CD4-positive, alpha-beta T cell (primary cell): ENCODE data around the gene CCAR1. TPM values are rescaled to one million over a fixed set of nuclear protein-coding genes. Genes with fewer than 3 reads are reported as not detected.

Experiments used
- ATAC-seq: fragments of 200-7000 bp; cut with Tn5 transposase; one replicate; pipeline ENCODE4 v1.10.0; 2022; ENCODE audit warnings: mild to moderate bottlenecking; ENCODE audit not compliant: poor library complexity
- CTCF ChIA-PET: fragments of 350-600 bp; sonication (Branson Sonifier 250); formaldehyde crosslinking; loops from one replicate; lab custom pipeline; 2021; ENCODE audit warnings: antibody characterized with exemption, inconsistent platforms; lab: Charles Lee
- POLR2A ChIA-PET: fragments of 350-600 bp; sonication (Branson Sonifier 250); formaldehyde crosslinking; loops from one replicate; lab custom pipeline; 2021; ENCODE audit warnings: antibody characterized with exemption, inconsistent platforms; lab: Charles Lee
- DNase-seq, 14 experiments: peaks; one replicate each; pipeline ENCODE4 v3.0.0-alpha.2; 2013 to 2020; ENCODE audit warnings: mixed read lengths in 2 of 14
- H3K27ac ChIP-seq, 2 donors: one replicate each; pipeline versions ENCODE4 v1.5.1 to v1.7.0; 2013; ENCODE audit warnings: low read length in 2 of 2, low read depth in 1 of 2, mild to moderate bottlenecking in 1 of 2
- H3K27me3 ChIP-seq, 2 experiments: 1 replicate in 1 of 2; 2 replicates in 1 of 2; pipeline versions ENCODE4 v1.6.1 to v1.7.0; 2013; ENCODE audit warnings: low read length in 2 of 2, control low read depth in 1 of 2, mild to moderate bottlenecking in 1 of 2, moderate library complexity in 1 of 2; ENCODE audit not compliant: insufficient read depth in 2 of 2, control insufficient read depth in 1 of 2
- H3K36me3 ChIP-seq: one replicate; pipeline ENCODE4 v1.6.1; 2013; ENCODE audit warnings: low read length, control low read depth; ENCODE audit not compliant: insufficient read depth
- H3K4me1 ChIP-seq: one replicate; pipeline ENCODE4 v1.6.1; 2013; ENCODE audit warnings: low read length, control low read depth; ENCODE audit not compliant: insufficient read depth
- H3K4me3 ChIP-seq: one replicate; pipeline ENCODE4 v1.5.1; 2013; ENCODE audit warnings: mild to moderate bottlenecking, low read length, moderate library complexity
- H3K9me3 ChIP-seq, 2 experiments: 1 replicate in 1 of 2; 2 replicates in 1 of 2; pipeline versions ENCODE4 v1.6.1 to v1.7.0; 2013; ENCODE audit warnings: low read length in 2 of 2, mild to moderate bottlenecking in 2 of 2, control low read depth in 1 of 2, moderate library complexity in 1 of 2; ENCODE audit not compliant: control insufficient read depth in 1 of 2, insufficient read depth in 1 of 2
- H3K27ac Mint-ChIP-seq: one replicate; pipeline ENCODE4 v1.8.0; 2020; ENCODE audit warnings: mixed read lengths
- H3K27me3 Mint-ChIP-seq: one replicate; pipeline ENCODE4 v1.8.0; 2021; ENCODE audit warnings: mixed read lengths
- H3K36me3 Mint-ChIP-seq: one replicate; pipeline ENCODE4 v1.8.0; 2021; ENCODE audit warnings: low read depth, mixed read lengths
- H3K4me1 Mint-ChIP-seq: one replicate; pipeline ENCODE4 v1.8.0; 2021; ENCODE audit warnings: low read depth, mixed read lengths
- H3K4me3 Mint-ChIP-seq: one replicate; pipeline ENCODE4 v1.8.0; 2020; ENCODE audit warnings: mild to moderate bottlenecking, mixed read lengths
- H3K9me3 Mint-ChIP-seq: one replicate; pipeline ENCODE4 v1.8.0; 2020; ENCODE audit warnings: mixed read lengths
- intact Hi-C, 2 experiments: fragments of 100-400 bp; cut with DNase I in 1 of 2; cut with micrococcal nuclease in 1 of 2; formaldehyde crosslinking; loops; one replicate each; pipeline versions ENCODE4 v1.15.1 to v1.9.0; 2023 to 2025; cut with DNase I, micrococcal nuclease
- total RNA-seq, 174 experiments: library from RNA in 2 of 174; stranded (reverse) in 2 of 174; gene quantifications; one replicate each; pipeline ENCODE4 v1.2.3 and lab custom pipeline; 2021 to 2026
- TF ChIP-seq, protein P1 (sequence below): fragments of 200-600 bp; IDR thresholded peaks from one replicate; pipeline ENCODE4 v1.8.0; 2022; ENCODE audit warnings: antibody characterized with exemption, mild to moderate bottlenecking

The CCAR1 gene
- total RNA-seq, 2 experiments from 2014 or later, result 68.9 to 82.2 TPM

DNA sequence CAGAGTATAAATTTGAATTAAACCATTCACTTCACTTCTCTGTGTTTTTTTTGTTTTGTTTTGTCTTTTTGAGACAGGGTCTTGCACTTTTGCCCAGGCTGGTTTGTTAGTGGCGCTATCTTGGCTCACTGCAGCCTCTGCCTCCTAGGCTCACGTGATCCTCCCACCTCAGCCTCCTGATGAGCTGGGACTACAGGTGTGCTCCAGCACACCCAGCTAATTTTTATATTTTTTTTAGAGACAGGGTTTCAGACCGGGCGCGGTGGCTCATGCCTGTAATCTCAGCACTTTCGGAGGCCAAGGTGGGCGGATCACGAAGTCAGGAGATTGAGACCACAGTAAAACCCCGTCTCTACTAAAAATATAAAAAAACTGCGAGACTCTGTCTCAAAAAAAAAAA, 69.4 kb downstream of the CCAR1 start:
- Histone ChIP-seq H3K4me1 (no peaks in the 10 kb centered on the region), H3K36me3 (peaks cover 63% of the 10 kb centered on the region), H3K4me3 (no peak overlapping the region), H3K27me3 (no peaks in the 10 kb centered on the region), H3K27ac (no peak overlapping the region), H3K9me3 (no peaks in the 10 kb centered on the region)
- intact Hi-C loops, result no loop called here
- ATAC-seq (no peak), DNase-seq (no peak)
- Mint-ChIP-seq H3K27ac (no peak overlapping the region), H3K9me3 (no peaks in the 10 kb centered on the region), H3K36me3 (peaks cover 78% of the 10 kb centered on the region), H3K4me3 (no peak overlapping the region), H3K4me1 (no peaks in the 10 kb centered on the region), H3K27me3 (no peaks in the 10 kb centered on the region)
- CTCF ChIA-PET, result no interaction called here
- POLR2A ChIA-PET, result no interaction called here
- TF ChIP-seq, protein P1, sequence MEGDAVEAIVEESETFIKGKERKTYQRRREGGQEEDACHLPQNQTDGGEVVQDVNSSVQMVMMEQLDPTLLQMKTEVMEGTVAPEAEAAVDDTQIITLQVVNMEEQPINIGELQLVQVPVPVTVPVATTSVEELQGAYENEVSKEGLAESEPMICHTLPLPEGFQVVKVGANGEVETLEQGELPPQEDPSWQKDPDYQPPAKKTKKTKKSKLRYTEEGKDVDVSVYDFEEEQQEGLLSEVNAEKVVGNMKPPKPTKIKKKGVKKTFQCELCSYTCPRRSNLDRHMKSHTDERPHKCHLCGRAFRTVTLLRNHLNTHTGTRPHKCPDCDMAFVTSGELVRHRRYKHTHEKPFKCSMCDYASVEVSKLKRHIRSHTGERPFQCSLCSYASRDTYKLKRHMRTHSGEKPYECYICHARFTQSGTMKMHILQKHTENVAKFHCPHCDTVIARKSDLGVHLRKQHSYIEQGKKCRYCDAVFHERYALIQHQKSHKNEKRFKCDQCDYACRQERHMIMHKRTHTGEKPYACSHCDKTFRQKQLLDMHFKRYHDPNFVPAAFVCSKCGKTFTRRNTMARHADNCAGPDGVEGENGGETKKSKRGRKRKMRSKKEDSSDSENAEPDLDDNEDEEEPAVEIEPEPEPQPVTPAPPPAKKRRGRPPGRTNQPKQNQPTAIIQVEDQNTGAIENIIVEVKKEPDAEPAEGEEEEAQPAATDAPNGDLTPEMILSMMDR, result no peak

DNA sequence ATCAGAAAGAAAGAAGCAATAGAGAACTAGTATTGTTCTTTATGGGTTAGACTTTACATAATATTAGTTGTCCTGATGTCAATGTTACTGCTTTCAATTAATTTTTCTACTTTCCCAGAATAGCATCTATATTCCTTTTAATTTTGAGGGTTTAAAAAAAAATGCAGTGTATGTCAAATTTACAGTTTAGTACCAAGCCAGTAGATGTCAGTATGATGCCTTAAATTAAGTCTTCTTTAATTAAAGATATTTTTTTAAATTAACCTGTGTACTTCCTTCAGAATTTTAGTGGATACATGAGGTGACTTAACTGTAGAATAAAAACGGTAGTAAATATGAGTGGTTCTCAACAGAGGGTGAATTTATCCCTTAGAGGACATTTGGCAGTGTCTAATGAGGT, 71.1 kb downstream of the CCAR1 start:
- Mint-ChIP-seq H3K4me3 (no peak overlapping the region), H3K27ac (no peak overlapping the region), H3K4me1 (no peaks in the 10 kb centered on the region), H3K36me3 (peaks cover 61% of the 10 kb centered on the region), H3K9me3 (no peaks in the 10 kb centered on the region), H3K27me3 (no peaks in the 10 kb centered on the region)
- Histone ChIP-seq H3K27me3 (no peaks in the 10 kb centered on the region), H3K36me3 (peaks cover 53% of the 10 kb centered on the region), H3K4me3 (no peak overlapping the region), H3K4me1 (no peaks in the 10 kb centered on the region), H3K9me3 (no peaks in the 10 kb centered on the region), H3K27ac (no peak overlapping the region)
- DNase-seq, result peak in 1 of 14 experiments; percentile 9
- ATAC-seq, result no peak
- TF ChIP-seq, protein P1, result no peak
- intact Hi-C loops, result loop anchor here in 1 of 2 experiments (1.0 kb wide), 1 partner anchor 105 kb away; no protein-coding TSS in a partner anchor
- ChIA-PET CTCF (no interaction called here), POLR2A (no interaction called here)

DNA sequence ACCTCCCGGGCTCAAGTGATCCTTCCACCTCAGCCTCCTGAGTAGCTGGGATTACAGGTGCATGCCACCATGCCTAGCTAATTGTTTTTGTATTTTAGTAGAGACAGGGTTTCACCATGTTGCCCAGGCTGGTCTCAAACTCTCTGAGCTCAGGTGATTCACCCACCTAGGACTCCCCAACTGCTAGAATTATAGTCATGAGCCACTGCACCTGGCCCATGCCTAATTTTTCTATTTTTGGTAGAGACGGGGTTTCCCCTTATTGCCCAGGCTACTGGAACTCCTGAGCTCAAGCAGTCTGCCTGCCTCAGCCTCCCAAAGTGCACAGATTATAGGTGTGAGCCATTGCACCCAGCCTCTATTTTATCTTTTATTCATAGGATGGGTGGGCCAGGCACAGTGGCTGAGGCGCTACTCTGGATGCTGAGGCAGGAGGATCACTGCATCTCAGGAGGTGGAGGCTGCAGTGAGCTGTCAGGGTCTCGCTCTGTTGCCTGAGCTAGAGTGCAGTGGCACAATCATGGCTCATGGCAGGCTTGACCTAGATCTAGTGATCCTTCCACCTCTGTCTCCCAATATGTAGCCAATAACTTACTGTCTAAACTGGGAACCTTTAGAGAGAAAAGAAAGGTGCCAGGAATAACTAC, 75.0 kb downstream of the CCAR1 start:
- H3K27me3 Mint-ChIP-seq, result no peaks in the 10 kb centered on the region
- H3K27ac ChIP-seq, result no peak overlapping the region
- POLR2A ChIA-PET, result no interaction called here
- intact Hi-C loops, result loop anchor here in 1 of 2 experiments (5.0 kb wide), 1 partner anchor 96 kb away; no protein-coding TSS in a partner anchor
- H3K27ac Mint-ChIP-seq, result no peak overlapping the region
- H3K4me1 Mint-ChIP-seq, result no peaks in the 10 kb centered on the region
- peaks cover 20% of the 10 kb centered on the region for H3K36me3 ChIP-seq
- TF ChIP-seq, protein P1, result no peak
- no peak for DNase-seq
- no peak overlapping the region for H3K4me3 Mint-ChIP-seq
- H3K9me3 ChIP-seq, result no peaks in the 10 kb centered on the region
- ATAC-seq, result no peak
- no peaks in the 10 kb centered on the region for H3K9me3 Mint-ChIP-seq
- CTCF ChIA-PET, result no interaction called here
- H3K4me3 ChIP-seq, result no peak overlapping the region
- no peaks in the 10 kb centered on the region for H3K4me1 ChIP-seq
- H3K27me3 ChIP-seq, result no peaks in the 10 kb centered on the region
- H3K36me3 Mint-ChIP-seq, result peaks cover 30% of the 10 kb centered on the region
